A172 (cell line): ENCODE measurements around the gene SLC44A1. TPM values are rescaled to one million over a fixed set of nuclear protein-coding genes. Genes with fewer than 3 reads are reported as not detected.

ENCODE experiments used
- DNase-seq: peaks from one replicate; pipeline ENCODE4 v3.0.0-alpha.2; 2015; ENCODE audit warnings: low spot score
- total RNA-seq: library from RNA; depleted of rRNA; stranded (reverse); fragments of >200 nt; shearing (Covaris generic); gene quantifications from 2 replicates; pipeline ENCODE4 v1.2.3, GENCODE V29; 2014

SLC44A1 gene
- total RNA-seq, 1 experiment from 2014 or later = 44.0 TPM

DNA sequence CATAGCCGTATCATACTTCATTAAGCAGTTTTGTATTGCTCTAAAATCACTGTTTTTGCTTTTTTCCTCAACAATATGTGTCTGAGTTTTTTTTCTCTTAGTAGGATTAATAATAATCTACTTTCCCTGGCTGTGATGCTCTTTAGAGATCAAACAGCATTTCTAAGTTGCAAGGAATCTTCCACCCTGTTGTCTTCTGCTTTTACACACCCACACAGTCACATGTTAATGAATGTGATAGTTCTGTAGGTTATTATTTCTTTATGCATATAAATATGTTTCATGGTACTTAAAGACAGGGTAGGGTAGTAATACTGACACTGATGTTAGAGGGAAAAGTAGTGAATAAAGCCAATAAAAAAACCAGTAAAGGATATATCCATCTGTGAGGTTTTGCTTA lies 29.3 kb downstream of the SLC44A1 start:
- DNase-seq = no peak

DNA sequence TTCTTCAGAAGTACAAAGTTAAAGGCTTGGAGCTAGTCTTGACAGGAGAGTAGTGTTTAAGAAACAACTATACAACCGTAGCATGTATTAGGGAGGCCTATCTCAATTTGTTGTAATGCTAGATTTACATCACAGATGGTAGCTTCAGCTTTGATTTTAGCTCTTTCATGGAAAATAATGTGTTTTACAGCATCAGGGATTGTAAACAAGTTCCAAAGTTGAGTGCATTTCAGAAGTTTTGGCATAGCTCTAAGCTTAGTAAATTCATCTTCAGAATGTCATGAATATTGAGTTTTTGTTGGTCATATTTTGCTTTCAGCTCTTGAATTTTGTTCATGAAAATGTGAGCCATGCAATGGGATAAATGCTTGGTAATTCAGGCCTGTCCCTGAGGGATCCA lies 30.7 kb downstream of the SLC44A1 start:
- DNase-seq = no peak

DNA sequence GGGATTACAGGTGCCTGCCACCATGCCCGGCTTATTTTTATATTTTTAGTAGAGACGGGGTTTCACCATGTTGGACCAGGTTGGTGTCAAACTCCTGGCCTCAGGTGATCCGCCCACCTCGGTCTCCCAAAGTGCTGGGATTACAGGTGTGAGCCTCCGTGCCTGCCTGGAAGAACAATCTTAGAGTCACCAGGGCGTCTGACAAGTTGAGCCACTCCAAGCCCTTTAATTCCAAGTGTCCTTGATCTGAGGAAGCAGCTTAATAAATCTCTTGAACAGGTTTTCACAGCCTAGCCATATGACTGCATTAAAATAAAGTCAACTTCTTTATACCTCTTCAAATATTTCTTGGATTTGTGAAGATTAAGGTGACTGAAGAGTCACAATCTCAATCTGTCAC lies 31.5 kb downstream of the SLC44A1 start:
- DNase-seq = no peak

DNA sequence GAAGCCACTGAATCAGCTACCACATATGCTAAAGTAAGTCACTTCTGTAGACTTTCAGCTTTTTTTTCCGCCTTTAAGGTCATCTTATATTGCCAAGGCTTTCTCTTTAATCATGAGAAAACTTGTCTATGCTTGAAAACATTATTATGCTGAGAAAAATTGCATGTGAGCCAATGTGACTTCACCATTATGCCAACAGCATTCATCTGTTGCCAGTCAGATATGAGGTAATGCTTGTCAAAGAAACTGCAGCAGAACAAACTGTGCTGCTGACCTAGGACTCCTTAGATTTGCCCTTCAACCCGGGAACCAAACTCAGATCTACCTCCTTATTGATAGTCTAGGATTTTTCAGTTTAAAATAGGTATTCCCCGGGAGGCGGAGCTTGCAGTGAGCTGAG lies 34.3 kb downstream of the SLC44A1 start:
- no peak for DNase-seq

GRCh38 chr9:105280691-105281090 lies 36.2 kb downstream of the SLC44A1 start:
- no peak for DNase-seq

DNA sequence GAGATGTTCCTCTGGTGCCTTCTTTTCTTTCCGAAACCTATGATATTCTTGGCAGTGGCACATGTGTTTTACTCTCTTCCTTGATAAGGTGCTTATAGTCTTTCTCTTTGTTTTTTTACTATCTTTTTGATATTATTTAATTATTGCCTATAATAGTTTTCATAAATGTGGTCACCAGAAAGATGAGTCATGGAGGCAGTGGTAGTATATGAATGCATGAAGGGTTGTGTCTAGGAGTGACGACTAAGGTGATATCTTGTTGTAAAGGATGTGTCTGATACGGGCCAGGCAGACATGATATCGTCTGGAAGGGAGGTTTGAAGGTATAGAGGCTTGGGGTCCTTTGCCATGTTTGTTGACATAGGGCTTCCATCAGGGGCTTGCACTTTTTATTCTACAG lies 36.8 kb downstream of the SLC44A1 start:
- DNase-seq = no peak

- peak; percentile 23 for DNase-seq
Measured at GRCh38 chr9:105281926-105282325, 37.5 kb downstream of the SLC44A1 start.

- DNase-seq = no peak
Measured at GRCh38 chr9:105282870-105283621, 38.6 kb downstream of the SLC44A1 start.

DNA sequence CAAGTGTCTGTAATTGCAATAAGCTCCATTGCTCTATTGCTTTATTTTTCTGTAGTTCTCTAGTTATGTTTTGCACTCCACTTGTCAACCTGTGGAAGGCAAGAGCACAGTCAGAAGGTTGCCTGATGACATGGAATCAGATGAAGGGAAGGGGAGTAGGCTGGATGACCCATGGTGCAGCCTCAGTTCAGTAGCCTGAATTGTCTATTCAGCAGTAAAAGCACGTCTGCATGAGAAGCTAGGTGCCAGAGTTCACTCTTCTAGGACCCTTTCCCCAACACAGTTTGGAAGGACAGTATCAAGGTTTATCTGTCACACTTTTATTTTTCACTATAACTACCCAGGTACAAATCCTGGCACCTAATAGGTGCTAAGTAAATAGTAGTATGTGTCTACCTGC lies 39.3 kb downstream of the SLC44A1 start:
- no peak for DNase-seq

DNA sequence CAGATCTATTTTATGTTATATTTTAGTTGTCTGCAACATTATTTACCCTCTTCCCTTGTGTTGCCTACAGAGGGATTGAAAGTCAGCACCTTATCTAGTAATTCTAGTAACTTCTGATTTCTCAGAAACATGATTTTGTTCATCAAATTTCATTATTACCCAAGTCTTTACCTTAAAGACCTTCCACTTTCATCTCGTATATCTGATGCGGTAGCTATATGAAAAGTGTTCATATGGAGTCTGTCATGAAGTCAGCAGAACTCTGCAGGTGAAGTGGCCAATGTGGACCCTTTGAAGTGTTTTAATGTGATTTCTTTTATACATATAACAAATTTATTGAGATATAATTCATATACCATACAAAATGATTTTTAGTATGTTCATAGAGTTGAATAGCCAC lies 40.0 kb downstream of the SLC44A1 start:
- no peak for DNase-seq

DNA sequence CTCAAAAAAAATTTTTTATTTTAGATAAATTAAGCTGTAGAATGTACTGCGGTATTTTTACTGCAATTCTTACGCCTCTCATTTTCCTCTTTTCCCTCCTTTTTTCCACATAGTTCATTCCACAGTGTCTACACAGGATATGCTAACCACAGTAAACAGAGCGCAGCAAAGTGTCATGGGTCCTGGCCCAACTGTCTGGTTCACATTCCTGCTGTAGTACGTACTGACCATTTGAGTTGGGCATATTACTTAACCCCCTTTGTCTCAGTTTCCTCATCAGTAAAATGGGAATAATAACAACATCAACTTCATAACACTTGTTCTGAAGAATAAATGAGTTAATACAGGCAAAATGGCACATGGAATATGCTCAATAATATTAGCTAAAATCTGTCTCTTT lies 41.6 kb downstream of the SLC44A1 start:
- DNase-seq = no peak

DNA sequence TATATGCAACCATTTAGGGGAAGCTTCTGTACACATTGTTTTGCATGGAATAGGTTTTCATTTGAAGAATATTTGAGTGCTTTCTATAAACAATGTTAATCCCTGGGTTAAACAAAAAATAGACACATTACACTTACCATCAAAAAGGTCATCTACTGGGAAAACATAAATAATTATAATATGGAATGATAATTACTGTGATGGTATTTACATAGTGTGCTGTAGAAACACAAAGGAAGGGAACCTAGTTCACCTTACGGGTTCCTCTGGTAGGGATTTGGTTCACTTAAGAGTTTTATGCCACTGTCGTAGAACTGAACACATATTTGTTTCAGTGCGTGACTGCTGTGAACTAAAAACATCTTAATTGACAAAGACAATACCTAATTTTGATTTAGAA lies 44.9 kb downstream of the SLC44A1 start:
- no peak for DNase-seq

DNA sequence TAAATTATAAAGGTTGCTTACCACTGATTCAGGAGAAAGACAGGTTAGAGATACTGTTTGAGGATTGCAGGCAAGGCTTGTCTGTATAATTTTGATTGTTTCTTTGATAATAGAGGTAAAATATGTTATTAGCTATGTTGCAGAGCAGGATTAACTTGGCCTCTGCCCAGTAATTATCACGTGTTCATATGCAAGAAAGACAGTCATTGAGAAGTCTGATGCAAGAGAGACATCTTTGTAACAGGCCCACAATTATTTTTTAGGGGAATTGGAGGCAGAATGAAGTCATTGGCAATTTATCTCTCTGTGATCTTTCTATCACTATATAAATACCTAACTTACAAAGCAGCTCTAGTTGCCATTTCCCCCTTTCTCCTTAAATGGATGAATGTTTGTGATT lies 46.0 kb downstream of the SLC44A1 start:
- DNase-seq = no peak

- no peak for DNase-seq
Measured at GRCh38 chr9:105290954-105291353, 46.5 kb downstream of the SLC44A1 start.

GRCh38 chr9:105291422-105291859 lies 47.0 kb downstream of the SLC44A1 start:
- DNase-seq = no peak

DNA sequence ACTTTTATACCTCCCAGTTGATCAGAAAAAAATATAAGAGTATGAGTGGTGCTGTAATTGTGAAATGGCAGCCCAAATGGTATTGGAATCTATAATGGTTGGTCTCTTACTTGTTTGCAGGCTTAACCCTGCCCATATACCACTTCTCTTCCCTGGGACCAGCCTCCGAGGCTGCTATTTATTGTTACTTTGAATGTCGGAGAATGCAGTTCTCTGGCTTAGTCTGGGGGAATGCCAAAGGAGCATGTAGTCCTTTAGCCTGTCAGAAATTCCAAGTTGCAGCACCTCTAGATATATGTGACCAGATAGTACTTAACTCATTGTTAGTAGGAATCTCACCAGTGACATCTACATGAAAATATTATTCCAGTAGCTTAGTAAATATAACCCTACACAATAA lies 47.5 kb downstream of the SLC44A1 start:
- DNase-seq = no peak

- no peak for DNase-seq
Measured at GRCh38 chr9:105293408-105293807, 49.0 kb downstream of the SLC44A1 start.

DNA sequence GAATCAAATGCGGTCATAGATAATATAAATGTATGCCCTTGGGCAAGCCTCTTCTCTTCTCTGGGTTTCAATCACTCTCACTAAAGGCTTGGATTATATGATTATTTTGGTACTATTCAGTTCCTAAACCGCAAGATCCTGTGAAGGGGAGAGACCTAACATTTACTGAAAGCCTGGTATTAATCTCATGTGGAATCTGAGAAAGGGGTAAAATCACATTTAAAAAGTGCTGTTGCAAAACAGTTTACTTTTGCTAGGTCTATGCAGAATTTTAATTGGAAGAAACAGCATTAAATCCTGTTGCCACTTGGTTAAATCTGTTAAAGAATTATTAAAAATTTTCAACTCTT lies 50.7 kb downstream of the SLC44A1 start:
- no peak for DNase-seq

DNA sequence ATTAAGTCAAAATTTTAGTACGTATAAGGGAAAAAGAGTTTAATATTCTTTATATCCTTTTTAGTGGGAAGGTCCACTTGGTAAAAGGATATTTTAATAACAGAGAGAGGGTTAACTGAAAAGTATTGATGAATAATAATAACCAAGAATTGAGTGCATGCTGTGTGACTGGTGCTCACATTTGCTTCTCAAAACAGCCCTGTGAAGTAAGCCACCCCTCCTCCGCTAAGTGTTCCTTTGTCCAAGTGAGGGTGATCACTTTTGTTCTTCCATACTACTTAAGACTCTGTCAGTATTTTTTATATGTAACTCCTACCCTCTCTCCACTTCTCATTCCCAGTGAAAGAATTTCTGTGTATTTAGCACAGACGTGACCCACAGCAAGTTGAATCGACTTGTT lies 51.5 kb downstream of the SLC44A1 start:
- no peak for DNase-seq

GRCh38 chr9:105296445-105296844 lies 52.0 kb downstream of the SLC44A1 start:
- DNase-seq = no peak

GRCh38 chr9:105296877-105297287 lies 52.4 kb downstream of the SLC44A1 start:
- DNase-seq = peak; percentile 93

DNA sequence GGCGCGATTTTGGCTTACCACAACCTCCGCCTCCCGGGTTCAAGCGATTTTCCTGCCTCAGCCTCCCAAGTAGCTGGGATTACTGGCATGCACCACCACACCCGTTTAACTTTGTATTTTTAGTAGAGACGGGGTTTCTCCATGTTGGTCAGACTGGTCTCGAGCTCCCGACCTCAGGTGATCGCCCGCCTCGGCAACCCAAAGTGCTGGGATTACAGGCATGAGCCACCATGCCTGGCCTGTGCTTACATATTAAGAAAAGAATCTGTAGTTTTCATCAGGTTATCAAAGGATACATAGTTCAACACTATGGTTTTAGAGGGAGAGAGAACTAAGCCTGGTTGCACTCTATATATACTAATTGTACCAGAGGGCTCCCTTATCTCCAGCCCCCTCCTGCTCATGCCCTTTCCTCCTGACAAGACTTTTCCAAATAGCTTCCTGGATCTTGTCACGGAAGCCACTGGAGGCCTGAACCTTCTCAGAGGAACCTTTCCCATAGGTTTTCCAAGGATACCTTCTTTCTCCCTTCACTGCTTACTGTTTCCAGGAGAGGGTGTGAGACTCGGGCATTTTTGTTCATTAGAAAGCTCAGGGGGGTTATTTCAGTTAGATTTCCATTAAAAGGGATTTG lies 53.1 kb downstream of the SLC44A1 start:
- no peak for DNase-seq

GRCh38 chr9:105299190-105299854 lies 54.9 kb downstream of the SLC44A1 start:
- peak; percentile 98 for DNase-seq
